ENCODE measurements around the gene SELL.
"Not testable (repeated sequence)": the region's sequence is repeated elsewhere in the genome, so short reads cannot be mapped to it uniquely, and the experiment has no call there.

- not testable (repeated sequence) for TF ChIP-seq CTCF, EP300 (IDR thresholded peaks at IDR 0.05)
These were observed 44.2 kb downstream of the SELL start for GRCh38 chr1:169667227-169667639.

Data from sigmoid colon (tissue), 4 donors.